Natural killer cell (primary cell): ENCODE data around the gene RBPJ. TPM values are rescaled to one million over a fixed set of nuclear protein-coding genes. Genes with fewer than 3 reads are reported as not detected.

Experiments used
- ATAC-seq, 3 donors: fragments of 150-1000 bp in 2 of 3; fragments of 200-7000 bp in 1 of 3; cut with Tn5 transposase; 1 replicate in 1 of 3; 2 replicates in 2 of 3; pipeline ENCODE4 v1.10.0; 2021; ENCODE audit warnings: mild to moderate bottlenecking in 2 of 3, moderate library complexity in 2 of 3
- DNase-seq, 2 donors: peaks; one replicate each; pipeline versions ENCODE4 v3.0.0 to v3.0.0-alpha.2; 2013 to 2021; ENCODE audit warnings: mixed read lengths in 1 of 2
- H3K27ac ChIP-seq: one replicate; pipeline ENCODE4 v1.5.1; 2013; ENCODE audit warnings: mild to moderate bottlenecking, low read length
- H3K27me3 ChIP-seq: one replicate; pipeline ENCODE4 v1.6.1; 2013; ENCODE audit warnings: low read length; ENCODE audit not compliant: control insufficient read depth, insufficient read depth
- H3K36me3 ChIP-seq: one replicate; pipeline ENCODE4 v1.6.1; 2013; ENCODE audit warnings: low read length; ENCODE audit not compliant: control insufficient read depth, insufficient read depth
- H3K4me1 ChIP-seq: one replicate; pipeline ENCODE4 v1.6.1; 2013; ENCODE audit warnings: low read length; ENCODE audit not compliant: control insufficient read depth, insufficient read depth
- H3K4me3 ChIP-seq: one replicate; pipeline ENCODE4 v1.5.1; 2013; ENCODE audit warnings: low read length
- H3K9me3 ChIP-seq: one replicate; pipeline ENCODE4 v1.6.1; 2013; ENCODE audit warnings: low read length; ENCODE audit not compliant: control insufficient read depth, insufficient read depth
- H3K27ac Mint-ChIP-seq, 2 donors: one replicate each; pipeline ENCODE4 v1.8.0; 2022; ENCODE audit warnings: mild to moderate bottlenecking in 2 of 2, mixed read lengths in 2 of 2, moderate library complexity in 1 of 2
- H3K27me3 Mint-ChIP-seq, 2 donors: one replicate each; pipeline ENCODE4 v1.8.0; 2022; ENCODE audit warnings: low read depth in 2 of 2, mixed read lengths in 2 of 2
- H3K36me3 Mint-ChIP-seq: one replicate; pipeline ENCODE4 v1.8.0; 2022; ENCODE audit warnings: mixed read lengths
- H3K4me1 Mint-ChIP-seq, 2 donors: one replicate each; pipeline ENCODE4 v1.8.0; 2022; ENCODE audit warnings: mixed read lengths in 2 of 2
- H3K4me3 Mint-ChIP-seq: one replicate; pipeline ENCODE4 v1.8.0; 2022; ENCODE audit warnings: mild to moderate bottlenecking, moderate library complexity, mixed read lengths
- H3K9me3 Mint-ChIP-seq, 2 donors: one replicate each; pipeline ENCODE4 v1.8.0; 2022; ENCODE audit warnings: mixed read lengths in 2 of 2
- WGBS: methylation state at CpG from one replicate; pipeline ENCODE4 v1.1.7; 2013; ENCODE audit warnings: missing lambda C conversion rate; ENCODE audit not compliant: insufficient coverage; 5-methylcytosine and 5-hydroxymethylcytosine counted together
- intact Hi-C: fragments of 100-400 bp; cut with micrococcal nuclease; formaldehyde crosslinking; loops from one replicate; pipeline ENCODE4 v1.14.2; 2022
- total RNA-seq, 4 donors: library from RNA; stranded (reverse); fragments of 120-200 nt in 1 of 4; gene quantifications; one replicate each; pipeline versions ENCODE4 v1.2.3 to v1.2.4, GENCODE V29; 2013 to 2022
- TF ChIP-seq, protein P1 (sequence below): fragments of 200-600 bp; IDR thresholded peaks from one replicate; pipeline ENCODE4 v1.8.0; 2022; ENCODE audit warnings: antibody characterized with exemption

The RBPJ gene
- total RNA-seq, 3 donors from 2014 or later (not counting 1 experiment from before 2014, with no cell fraction given): 46.4 to 53.3 (median 48.8) TPM

DNA sequence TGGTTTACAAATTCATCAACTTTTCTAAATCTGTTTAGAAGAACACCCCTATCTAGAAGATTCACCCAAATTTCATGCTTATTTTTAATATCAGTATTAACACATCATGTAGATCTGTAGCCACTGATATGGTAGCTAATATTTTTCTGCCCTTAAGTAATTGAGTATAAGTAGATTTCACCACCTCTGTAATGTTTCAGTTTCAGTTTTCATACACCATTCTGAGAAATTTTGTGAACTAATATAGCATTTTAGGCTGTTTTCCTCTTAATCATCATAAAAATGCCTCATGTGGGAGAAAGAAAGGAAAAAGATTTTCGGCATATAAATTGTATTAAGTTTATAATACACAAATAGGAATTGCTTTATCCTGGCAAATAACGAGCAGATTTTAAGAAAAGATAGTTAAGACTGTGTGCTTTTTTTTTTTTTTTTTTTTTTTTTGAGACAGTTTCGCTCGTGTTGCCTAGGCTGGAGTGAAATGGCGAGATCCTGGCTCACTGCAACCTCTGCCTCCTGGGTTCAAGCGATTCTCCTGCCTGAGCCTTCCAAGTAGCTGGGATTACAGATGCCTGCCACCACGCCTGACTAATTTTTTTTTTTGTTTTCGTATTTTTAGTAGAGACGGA, 21.4 kb upstream of the RBPJ start:
- Mint-ChIP-seq H3K4me1 (no peaks in the 10 kb centered on the region), H3K27ac (no peak overlapping the region), H3K4me3 (no peak overlapping the region), H3K27me3 (peaks cover 16 to 19% of the 10 kb centered on the region in 2 donors), H3K9me3 (no peaks in the 10 kb centered on the region), H3K36me3 (no peaks in the 10 kb centered on the region)
- Histone ChIP-seq H3K27me3 (no peaks in the 10 kb centered on the region), H3K36me3 (no peaks in the 10 kb centered on the region), H3K4me1 (peaks cover 6% of the 10 kb centered on the region), H3K27ac (no peak overlapping the region), H3K4me3 (peak overlapping the region; percentile 4), H3K9me3 (no peaks in the 10 kb centered on the region)
- intact Hi-C loops: no loop called here
- 82% methylated on average over 8 of the region's 9 CpGs for WGBS
- DNase-seq (peak in 1 of 2 donors; percentile 20), ATAC-seq (no peak)
- TF ChIP-seq, protein P1, sequence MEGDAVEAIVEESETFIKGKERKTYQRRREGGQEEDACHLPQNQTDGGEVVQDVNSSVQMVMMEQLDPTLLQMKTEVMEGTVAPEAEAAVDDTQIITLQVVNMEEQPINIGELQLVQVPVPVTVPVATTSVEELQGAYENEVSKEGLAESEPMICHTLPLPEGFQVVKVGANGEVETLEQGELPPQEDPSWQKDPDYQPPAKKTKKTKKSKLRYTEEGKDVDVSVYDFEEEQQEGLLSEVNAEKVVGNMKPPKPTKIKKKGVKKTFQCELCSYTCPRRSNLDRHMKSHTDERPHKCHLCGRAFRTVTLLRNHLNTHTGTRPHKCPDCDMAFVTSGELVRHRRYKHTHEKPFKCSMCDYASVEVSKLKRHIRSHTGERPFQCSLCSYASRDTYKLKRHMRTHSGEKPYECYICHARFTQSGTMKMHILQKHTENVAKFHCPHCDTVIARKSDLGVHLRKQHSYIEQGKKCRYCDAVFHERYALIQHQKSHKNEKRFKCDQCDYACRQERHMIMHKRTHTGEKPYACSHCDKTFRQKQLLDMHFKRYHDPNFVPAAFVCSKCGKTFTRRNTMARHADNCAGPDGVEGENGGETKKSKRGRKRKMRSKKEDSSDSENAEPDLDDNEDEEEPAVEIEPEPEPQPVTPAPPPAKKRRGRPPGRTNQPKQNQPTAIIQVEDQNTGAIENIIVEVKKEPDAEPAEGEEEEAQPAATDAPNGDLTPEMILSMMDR: no peak

DNA sequence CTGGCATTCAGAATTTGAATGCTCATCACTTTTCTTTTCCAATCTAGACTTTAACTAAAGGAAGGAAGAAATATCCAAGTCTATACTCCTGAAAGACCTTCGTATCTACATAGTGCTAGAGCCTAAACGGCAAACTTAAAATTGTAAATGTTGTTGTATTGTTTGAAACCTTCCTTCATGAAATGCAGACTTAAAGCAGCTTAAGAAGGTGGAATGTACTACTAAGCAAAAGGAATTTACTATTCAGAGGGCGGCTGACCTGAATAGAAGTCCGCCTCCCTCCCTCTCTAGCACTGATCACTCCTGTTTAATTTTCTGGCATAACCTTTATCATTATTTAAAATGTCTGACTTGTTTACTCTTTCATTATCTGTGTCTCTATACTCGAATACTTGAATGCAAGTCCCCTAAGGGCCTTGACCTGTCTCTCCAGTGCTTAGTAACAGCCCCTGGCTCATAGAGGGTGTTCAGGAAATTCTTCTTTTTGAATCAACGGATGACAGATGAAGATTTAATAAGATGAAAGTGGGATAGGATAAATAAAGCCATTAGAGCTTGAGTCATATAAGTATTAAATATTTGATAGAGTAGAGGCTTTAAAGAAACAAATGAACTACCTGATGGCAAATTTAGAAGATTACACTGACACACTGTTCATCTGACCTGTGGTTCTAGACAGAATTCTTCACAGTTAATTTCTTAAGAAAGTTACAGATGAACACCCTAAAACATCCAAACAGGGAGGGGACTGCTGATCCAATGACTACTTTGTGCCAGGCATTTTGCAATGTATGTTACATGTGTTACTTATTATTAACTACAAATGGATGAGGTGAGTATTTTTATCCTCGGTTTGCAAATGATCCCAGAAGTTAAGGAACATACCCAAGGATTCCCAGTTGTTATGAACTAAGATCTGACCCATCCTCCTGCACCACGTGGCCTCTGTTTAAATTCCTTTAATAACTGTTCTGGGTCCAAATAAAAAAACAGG, 20.2 kb upstream of the RBPJ start:
- 95% methylated on average over 8 of the region's 8 CpGs for WGBS
- Mint-ChIP-seq H3K27ac (no peak overlapping the region), H3K4me3 (no peak overlapping the region), H3K27me3 (peaks cover 9 to 13% of the 10 kb centered on the region in 2 donors), H3K36me3 (no peaks in the 10 kb centered on the region), H3K4me1 (no peaks in the 10 kb centered on the region), H3K9me3 (no peaks in the 10 kb centered on the region)
- no peak overlapping the region for H3K4me3 ChIP-seq
- H3K9me3 ChIP-seq: no peaks in the 10 kb centered on the region
- no peaks in the 10 kb centered on the region for H3K36me3 ChIP-seq
- no peak overlapping the region for H3K27ac ChIP-seq
- DNase-seq (no peak), ATAC-seq (no peak)
- peaks cover 6% of the 10 kb centered on the region for H3K4me1 ChIP-seq
- H3K27me3 ChIP-seq: no peaks in the 10 kb centered on the region
- intact Hi-C loops: no loop called here
- TF ChIP-seq, protein P1: no peak

DNA sequence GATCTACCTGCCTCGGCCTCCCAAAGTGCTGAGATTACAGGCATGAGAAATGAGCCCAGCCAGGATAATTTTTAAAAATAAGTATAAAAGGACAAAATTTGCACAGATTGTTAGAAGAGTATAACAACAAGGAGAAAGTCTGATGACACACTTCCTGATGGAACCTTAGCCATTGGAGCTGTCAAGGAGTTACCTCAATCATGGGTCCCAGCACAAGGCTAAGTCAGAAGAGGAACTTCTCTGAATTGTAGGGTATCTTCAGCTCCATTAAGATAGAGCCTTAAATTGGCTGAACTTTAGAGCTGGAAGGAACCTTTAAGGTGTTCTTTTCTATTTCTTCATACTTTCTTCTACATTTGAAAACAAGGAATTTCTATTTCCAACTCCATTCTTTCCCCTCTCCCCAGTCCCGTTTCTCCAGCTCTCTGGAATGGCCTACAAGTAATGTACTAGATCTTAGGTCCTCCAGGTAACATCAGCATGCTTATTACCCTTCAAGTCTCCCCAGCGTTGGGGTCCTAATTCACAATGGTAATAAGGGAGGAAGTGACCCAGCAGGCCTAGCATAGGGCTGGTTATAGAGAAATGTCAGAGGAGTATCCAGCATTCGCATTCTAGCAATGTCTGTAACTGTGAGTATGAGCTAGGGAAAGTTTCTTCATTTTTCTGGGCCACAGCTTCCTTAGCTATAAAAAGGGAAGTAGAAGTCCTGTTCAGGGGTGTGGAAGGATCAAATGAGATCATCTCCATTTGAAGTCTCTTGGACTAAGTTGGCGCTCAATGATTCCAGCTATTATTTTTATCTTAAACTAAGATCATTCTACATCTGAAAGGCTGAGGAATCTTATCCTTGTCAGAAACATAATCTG, 18.5 kb upstream of the RBPJ start:
- H3K4me1 ChIP-seq: peaks cover 6% of the 10 kb centered on the region
- WGBS: 87% methylated on average over 5 of the region's 5 CpGs
- Mint-ChIP-seq H3K27me3 (peaks cover 6 to 9% of the 10 kb centered on the region in 2 donors), H3K27ac (no peak overlapping the region), H3K9me3 (no peaks in the 10 kb centered on the region), H3K4me1 (no peaks in the 10 kb centered on the region), H3K36me3 (no peaks in the 10 kb centered on the region), H3K4me3 (no peak overlapping the region)
- intact Hi-C loops: no loop called here
- H3K9me3 ChIP-seq: no peaks in the 10 kb centered on the region
- H3K27me3 ChIP-seq: no peaks in the 10 kb centered on the region
- ATAC-seq (peak in 1 of 3 donors; percentile 50), DNase-seq (no peak)
- H3K36me3 ChIP-seq: no peaks in the 10 kb centered on the region
- TF ChIP-seq, protein P1: no peak
- H3K4me3 ChIP-seq: no peak overlapping the region
- no peak overlapping the region for H3K27ac ChIP-seq
